Activated effector memory CD4-positive, alpha-beta T cell treated with anti-CD3 and anti-CD28 coated beads, Interleukin-2, amount 50 U/mL, for 16 hours (primary cell): ENCODE measurements around the gene HOXA7.

Experiments used
- DNase-seq: peaks from one replicate; pipeline ENCODE4 v3.0.0-alpha.2; 2020

HOXA7 gene

DNA sequence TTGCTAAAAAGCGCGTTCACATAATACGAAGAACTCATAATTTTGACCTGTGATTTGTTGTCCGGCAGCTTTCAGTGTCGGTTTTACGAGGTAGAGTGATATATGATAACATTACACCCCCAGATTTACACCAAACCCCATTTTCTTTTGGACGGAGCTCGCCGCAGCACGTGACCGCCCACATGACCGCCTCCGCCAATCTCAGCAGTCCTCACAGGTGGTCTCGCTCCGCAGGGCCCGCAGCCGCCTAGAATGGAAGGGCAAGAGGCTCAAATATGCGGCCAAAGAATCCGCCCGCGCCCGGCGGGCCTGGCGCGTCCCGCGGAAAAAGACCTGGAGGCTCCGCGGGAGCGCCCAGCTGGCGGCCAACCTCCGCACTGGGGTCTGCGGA, at the start of gene HOXA7:
HOXA7 (minus strand) TSS at position 168 of the 391 bp plus-strand sequence; CDS start at position 38, 130 bp downstream.
- peak; percentile 58 for DNase-seq

- no peak for DNase-seq
These were observed 49.1 kb upstream of the HOXA7 start for GRCh38 chr7:27205325-27206280.

DNA sequence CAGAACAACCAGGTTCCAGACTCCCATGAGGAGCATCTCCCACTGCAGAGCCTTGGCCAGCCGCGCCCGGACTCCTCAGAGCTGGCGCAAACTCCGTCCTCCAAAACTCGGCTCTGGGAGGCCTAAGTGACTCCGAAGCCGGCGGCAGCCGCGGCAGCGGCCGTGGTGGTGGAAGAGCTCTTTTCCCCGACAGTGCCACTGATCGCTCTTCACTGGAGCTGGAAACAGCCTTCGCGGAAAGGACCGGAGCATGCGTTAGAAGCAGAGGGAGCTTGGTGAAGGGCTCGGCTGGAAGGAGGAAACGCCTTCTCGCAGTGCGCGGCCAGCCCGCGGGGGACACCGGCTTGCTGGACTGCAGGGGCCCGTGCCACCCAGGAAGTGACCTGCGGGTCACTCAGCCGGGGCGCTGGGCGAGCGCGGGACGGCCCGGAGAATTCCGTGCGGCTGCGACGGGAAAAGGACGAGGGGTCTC, 48.4 kb upstream of the HOXA7 start:
- no peak for DNase-seq

DNA sequence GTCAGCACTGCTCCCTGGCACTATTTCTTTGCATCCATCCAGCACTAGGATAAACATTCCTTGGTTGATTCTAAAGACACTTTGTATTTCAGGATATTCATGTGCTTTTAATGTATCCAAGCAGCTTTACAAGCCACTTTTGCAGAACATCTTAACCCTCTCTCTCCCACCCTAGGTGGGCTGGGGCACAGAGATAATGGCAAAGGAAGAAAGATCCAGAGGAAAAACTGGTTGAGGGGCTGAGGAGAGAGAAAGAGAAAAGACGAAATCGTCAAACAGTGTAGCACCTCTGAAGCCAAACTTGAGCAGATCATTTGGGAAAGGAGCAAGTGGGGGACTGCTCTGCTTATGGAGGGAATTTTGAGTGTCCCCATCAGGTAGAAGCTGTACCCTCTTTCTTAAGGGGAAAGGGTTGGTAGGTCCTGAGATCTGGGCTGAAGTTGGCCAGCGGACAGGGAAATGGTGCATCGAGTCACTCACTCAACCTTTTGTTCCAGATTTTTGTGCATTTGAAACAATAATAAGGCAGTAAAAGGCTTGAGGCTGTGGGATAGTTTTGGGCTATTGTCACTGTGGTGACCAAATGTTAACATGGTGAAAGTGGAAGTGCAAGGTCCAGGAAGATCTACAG, 47.6 kb upstream of the HOXA7 start:
- no peak for DNase-seq

GRCh38 chr7:27203365-27203953, 47.0 kb upstream of the HOXA7 start:
- DNase-seq: no peak

GRCh38 chr7:27202862-27203134, 46.3 kb upstream of the HOXA7 start:
- DNase-seq: no peak

DNA sequence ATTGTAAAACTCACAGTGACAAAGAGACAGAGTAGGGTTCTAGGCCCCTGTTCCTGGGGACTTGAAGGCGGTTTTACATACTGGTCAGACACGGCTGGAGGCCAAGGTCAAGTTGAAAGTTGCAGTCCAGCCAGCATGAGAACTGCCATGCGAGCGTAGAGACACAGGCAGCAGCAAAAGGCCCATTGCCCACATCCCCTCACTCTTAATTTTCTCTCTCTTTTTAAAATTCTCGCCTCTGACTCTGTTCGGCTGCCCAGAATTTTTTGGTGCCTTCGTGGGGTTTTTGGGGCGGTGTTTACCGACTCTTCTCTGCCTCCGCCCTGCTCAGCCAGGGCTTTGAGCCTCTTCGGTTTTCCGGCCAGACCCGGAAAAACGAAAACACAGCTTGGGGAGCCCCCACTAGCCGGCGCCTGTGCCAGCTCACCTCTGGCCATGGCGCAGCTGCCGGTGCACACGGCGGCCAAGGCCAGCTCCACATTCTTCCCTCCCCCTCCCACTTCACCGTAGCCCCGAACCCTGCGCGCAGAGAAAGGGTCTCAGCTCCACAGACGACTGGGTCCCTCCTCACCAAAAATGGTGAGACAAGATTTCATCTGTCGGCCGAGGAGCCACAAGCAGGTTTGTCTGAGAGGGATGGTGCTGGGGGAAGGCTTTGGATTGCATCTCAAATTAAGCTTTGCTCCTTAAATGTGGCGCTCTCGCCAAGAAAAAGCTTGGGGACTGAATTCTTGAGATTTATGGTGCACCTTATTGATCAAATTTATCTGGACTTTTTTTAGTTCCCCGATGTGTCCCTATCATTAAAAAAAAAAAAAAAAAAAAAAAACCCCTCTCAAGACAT, 45.8 kb upstream of the HOXA7 start:
- no peak for DNase-seq

DNA sequence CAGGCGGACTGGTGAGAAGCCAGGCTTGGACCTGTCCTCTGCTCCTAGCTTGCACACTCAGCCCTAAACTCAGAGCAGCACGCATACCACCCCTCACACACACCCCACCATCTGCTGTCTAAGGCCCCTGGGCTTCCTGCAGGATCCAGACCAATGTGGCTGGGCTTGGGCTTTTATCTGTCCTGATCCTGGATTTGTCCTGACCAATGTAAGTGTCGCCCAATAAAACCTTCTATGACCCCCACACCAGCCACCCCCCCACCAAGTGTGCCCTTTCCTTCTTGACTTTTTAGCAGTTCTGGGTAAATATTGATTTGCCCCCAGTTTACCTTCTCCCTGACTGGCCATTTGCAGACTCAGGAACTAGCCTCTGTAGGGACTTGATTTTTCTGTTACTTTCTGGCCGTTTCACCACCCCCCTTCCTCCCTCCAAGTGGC, 45.1 kb upstream of the HOXA7 start:
- DNase-seq: no peak

- DNase-seq: no peak
These were observed 44.5 kb upstream of the HOXA7 start for GRCh38 chr7:27200761-27201579.

DNA sequence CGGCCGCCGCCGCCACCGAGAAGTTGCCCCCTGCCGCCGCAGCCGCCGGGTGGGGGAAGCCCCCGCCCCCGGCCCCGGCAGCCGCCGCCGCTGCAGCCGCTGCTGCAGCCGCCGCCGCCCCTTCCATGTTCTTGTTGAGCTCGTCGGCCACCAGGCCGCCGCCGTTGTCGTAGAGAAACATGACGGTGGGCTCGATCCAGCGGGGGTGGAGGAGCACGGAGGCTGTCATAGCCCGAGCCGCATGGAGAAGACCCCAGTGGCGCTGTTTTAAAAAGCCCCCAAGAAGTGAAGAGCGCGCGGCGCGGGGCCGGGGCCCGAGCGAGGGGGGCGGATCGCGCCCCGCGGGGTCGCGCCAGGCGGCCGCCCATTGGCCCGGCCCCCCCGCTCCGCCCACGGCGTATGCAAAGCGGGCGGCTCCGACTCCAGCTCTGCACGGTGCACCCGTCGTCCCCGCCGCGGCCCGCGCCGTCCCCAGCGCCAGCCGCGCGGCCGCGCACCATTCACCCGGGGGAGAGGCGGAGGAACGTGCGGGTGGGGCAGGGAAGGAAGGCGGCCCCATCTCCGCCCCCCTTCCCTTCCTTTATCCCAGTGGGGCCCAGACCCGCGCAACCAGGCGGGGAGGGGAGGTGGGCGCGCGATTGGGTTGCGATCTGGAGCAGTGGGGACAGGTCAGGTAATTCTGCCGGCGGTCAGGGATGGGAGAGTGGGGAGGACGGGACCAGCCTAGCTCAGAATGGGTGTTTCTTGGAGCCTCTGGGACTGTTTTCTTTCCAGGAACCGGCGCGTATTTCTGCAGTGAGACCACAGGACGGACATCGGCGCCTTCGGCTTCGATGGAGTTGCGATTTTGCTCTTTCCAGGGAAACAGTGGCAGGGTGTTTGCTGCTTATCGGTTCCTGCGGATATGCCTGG, 43.6 kb upstream of the HOXA7 start, which contains the start of gene HOXA13:
HOXA13 (minus strand) TSS at position 243 of the 912 bp plus-strand sequence; CDS start at position 229, 14 bp downstream.
- DNase-seq: no peak

DNA sequence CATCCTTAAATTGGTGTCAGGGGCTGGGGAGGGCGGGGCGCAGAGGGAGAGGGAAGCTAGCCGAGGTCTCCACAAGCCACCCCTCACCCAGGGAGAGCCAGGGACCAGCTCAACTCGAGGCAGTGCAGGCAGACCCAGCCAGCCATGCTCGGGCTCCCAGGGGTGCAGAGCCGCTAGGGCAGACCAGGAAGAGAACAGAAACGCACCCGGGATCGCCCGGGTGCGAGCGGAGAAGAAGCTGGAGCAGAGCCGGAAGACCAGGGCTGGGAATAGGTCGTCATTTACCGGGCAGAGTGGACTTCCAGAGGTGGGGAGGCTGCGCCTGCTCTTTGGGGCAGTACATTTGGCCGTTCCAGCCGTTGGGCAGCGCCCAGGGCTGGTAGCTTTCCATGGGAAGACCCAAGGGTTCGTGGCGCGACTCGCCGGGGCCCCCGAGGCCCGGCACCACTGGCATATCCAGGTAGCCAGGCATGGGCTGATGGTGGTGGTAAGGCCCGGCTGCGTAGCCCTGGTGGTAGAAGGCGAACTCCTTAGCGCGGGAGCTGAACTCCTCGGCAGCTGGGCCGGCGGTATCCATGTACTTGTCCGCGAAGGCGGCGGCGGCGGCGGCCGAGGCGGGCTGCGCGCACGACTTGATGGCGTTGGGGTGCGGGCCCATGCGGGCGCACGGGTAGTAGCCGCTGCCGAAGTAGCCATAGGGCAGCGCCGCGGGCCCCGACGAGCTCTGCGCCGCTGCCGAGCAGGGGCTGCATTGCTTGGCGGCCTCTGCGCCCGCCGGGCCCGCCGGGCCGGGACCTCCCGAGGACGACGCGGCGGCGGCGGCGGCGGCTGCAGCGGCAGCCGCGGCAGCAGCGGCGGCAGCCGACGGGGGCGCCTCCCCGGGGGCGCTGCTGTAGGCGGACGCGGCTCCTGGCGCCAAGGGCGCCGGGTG, 42.7 kb upstream of the HOXA7 start:
- no peak for DNase-seq

GRCh38 chr7:27198138-27198841, 41.8 kb upstream of the HOXA7 start:
- DNase-seq: no peak

GRCh38 chr7:27197137-27198042, 40.9 kb upstream of the HOXA7 start:
- DNase-seq: no peak

DNA sequence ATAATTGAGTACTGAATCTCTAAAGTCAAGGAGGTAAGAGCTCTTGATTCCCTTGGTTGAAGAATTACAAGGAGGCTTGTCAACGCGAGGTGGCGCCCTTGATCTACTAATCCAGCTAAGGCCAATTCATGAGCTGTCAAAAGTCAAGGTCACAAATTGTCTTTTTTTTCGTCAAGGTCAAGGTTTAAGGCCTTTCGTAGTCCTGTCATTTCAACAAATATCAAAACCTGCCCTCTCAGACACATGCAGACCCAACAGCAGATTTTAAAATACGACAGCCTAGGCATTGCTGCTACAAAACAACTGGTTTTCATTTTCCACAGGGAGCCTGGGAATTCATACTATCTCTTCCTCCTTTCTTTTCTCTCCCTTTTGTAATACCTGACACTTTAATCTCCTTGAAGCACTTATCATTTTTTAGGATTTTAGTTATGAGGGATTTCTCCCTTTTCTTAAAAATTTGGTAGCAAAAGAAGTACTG, 39.9 kb upstream of the HOXA7 start:
- DNase-seq: peak; percentile 93

- no peak for DNase-seq
These were observed 38.4 kb upstream of the HOXA7 start for GRCh38 chr7:27194686-27195379.

GRCh38 chr7:27194002-27194352, 37.5 kb upstream of the HOXA7 start:
- DNase-seq: no peak
